Osteoblast (primary cell): ENCODE measurements around the gene GRM8. TPM values are rescaled to one million over a fixed set of nuclear protein-coding genes. Genes with fewer than 3 reads are reported as not detected.

ENCODE experiments used
- DNase-seq: peaks from one replicate; pipeline ENCODE4 v3.0.0; 2011; ENCODE audit warnings: low spot score, mixed read lengths; ENCODE audit not compliant: insufficient read length; ENCODE audit errors: missing footprints
- H2AFZ ChIP-seq: 2 replicates; pipeline ENCODE4 v1.6.0; 2011; ENCODE audit warnings: mild to moderate bottlenecking, low read length
- H3K27ac ChIP-seq: 2 replicates; pipeline ENCODE4 v1.5.1; 2011; ENCODE audit warnings: mild to moderate bottlenecking, low read depth, low read length, moderate library complexity
- H3K27me3 ChIP-seq: 2 replicates; pipeline ENCODE4 v1.6.0; 2012; ENCODE audit warnings: mild to moderate bottlenecking, control low read depth, inconsistent platforms, low read length, moderate library complexity; ENCODE audit not compliant: insufficient read depth
- H3K36me3 ChIP-seq: 2 replicates; pipeline ENCODE4 v1.5.1; 2011; ENCODE audit warnings: mild to moderate bottlenecking, low read length, control low read depth, moderate library complexity; ENCODE audit not compliant: insufficient read depth
- H3K4me1 ChIP-seq: 2 replicates; pipeline ENCODE4 v1.5.1; 2011; ENCODE audit warnings: mild to moderate bottlenecking, low read length, control low read depth, moderate library complexity; ENCODE audit not compliant: insufficient read depth
- H3K4me2 ChIP-seq: 2 replicates; pipeline ENCODE4 v1.6.0; 2011; ENCODE audit warnings: mild to moderate bottlenecking, low read length; ENCODE audit not compliant: insufficient read depth
- H3K4me3 ChIP-seq: fragments of 200-600 bp; sonication (generic); 3 replicates; pipeline ENCODE4 v1.5.1; 2012; ENCODE audit warnings: mild to moderate bottlenecking, low read length, inconsistent platforms; ENCODE audit not compliant: insufficient read depth
- H3K79me2 ChIP-seq: 2 replicates; pipeline ENCODE4 v1.6.0; 2012; ENCODE audit warnings: mild to moderate bottlenecking, low read length, control low read depth, inconsistent platforms; ENCODE audit not compliant: insufficient read depth
- H3K9me3 ChIP-seq: 2 replicates; pipeline ENCODE4 v1.5.1; 2011; ENCODE audit warnings: low read depth, low read length, control low read depth
- H4K20me1 ChIP-seq: 2 replicates; pipeline ENCODE4 v1.6.0; 2012; ENCODE audit warnings: mild to moderate bottlenecking, low read length, control low read depth; ENCODE audit not compliant: insufficient read depth
- total RNA-seq: library from RNA; depleted of rRNA; stranded (reverse); fragments of >200 nt; gene quantifications from 2 replicates; pipeline ENCODE4 v1.2.3, GENCODE V29; 2012
- TF ChIP-seq, protein P1 (sequence below): IDR thresholded peaks from 2 replicates; pipeline ENCODE4 v1.5.1; 2011; ENCODE audit warnings: mild to moderate bottlenecking, low read depth, low read length, moderate library complexity; ENCODE audit errors: extremely low read depth

Gene GRM8
- total RNA-seq, 1 donor = not detected

DNA sequence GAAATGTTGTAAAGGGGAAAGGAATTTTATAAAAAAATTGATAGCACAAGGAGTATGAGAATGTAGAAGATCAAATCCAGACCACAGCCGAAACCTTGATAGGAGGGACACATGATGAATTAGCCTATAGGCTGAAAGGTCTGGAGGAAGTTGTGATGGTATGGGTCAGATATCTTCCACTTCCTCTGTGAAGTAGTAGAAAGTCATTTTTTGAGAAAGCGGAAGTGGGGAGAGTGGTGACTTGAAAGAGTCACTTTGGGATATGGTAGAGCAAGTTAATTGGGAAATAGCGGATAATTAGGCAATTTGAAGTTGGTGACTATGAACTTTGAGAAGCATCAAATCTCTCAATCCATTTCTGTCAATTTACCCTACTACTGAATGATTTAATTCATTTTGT is 99.4 kb downstream of the GRM8 start:
- Histone ChIP-seq H3K4me2 (no peak overlapping the region), H4K20me1 (no peaks in the 10 kb centered on the region), H3K79me2 (no peaks in the 10 kb centered on the region), H3K4me3 (no peak overlapping the region), H2AFZ (no peak overlapping the region), H3K4me1 (no peaks in the 10 kb centered on the region), H3K27me3 (no peaks in the 10 kb centered on the region), H3K36me3 (no peaks in the 10 kb centered on the region), H3K9me3 (no peaks in the 10 kb centered on the region), H3K27ac (no peak overlapping the region)
- no peak for DNase-seq
- TF ChIP-seq, protein P1, sequence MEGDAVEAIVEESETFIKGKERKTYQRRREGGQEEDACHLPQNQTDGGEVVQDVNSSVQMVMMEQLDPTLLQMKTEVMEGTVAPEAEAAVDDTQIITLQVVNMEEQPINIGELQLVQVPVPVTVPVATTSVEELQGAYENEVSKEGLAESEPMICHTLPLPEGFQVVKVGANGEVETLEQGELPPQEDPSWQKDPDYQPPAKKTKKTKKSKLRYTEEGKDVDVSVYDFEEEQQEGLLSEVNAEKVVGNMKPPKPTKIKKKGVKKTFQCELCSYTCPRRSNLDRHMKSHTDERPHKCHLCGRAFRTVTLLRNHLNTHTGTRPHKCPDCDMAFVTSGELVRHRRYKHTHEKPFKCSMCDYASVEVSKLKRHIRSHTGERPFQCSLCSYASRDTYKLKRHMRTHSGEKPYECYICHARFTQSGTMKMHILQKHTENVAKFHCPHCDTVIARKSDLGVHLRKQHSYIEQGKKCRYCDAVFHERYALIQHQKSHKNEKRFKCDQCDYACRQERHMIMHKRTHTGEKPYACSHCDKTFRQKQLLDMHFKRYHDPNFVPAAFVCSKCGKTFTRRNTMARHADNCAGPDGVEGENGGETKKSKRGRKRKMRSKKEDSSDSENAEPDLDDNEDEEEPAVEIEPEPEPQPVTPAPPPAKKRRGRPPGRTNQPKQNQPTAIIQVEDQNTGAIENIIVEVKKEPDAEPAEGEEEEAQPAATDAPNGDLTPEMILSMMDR = no peak

DNA sequence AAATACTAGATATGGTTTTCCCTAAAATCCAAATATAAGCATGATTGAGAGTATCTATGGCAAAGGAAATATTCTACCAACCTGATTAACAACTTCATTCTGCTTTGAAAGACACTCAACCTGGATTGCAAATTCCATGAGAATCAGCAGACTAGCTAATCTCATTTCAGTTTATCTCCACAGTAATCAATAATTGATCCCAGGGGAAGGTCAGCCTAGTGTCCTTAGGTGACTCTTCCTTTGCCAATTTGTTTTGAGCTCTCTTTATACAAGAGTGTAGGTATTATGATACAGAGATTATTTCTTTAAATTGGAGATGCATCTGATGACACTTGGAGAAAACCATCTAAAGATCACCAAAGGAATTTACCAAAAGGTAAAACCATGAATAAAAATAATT is 100.3 kb downstream of the GRM8 start:
- Histone ChIP-seq H2AFZ (no peak overlapping the region), H4K20me1 (no peaks in the 10 kb centered on the region), H3K79me2 (no peaks in the 10 kb centered on the region), H3K9me3 (no peaks in the 10 kb centered on the region), H3K36me3 (no peaks in the 10 kb centered on the region), H3K4me3 (no peak overlapping the region), H3K27me3 (no peaks in the 10 kb centered on the region), H3K4me1 (no peaks in the 10 kb centered on the region), H3K27ac (no peak overlapping the region), H3K4me2 (no peak overlapping the region)
- TF ChIP-seq, protein P1 = no peak
- DNase-seq = no peak

DNA sequence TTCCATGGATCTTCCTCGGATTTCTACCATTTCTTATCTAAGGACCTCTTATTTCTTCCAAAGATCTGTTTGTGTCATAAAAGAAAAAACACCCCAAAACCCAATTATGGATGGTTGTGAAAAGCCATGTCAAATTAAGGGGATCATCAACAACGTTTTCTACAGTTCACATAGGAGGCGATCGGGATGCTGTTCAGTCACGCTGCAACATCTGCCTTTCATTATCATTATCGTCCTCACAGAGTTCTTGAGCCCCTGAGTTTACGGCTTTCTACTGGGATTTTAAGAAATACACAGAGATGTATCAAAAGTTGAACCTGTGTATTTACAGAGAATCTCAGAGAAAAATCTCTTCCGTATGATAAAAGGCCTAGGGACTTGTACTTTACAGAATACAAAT is 101.4 kb downstream of the GRM8 start:
- Histone ChIP-seq H3K4me2 (no peak overlapping the region), H3K4me1 (no peaks in the 10 kb centered on the region), H3K36me3 (no peaks in the 10 kb centered on the region), H3K27me3 (no peaks in the 10 kb centered on the region), H3K27ac (no peak overlapping the region), H4K20me1 (no peaks in the 10 kb centered on the region), H3K79me2 (no peaks in the 10 kb centered on the region), H3K9me3 (no peaks in the 10 kb centered on the region), H3K4me3 (no peak overlapping the region), H2AFZ (no peak overlapping the region)
- DNase-seq = no peak
- TF ChIP-seq, protein P1 = no peak

DNA sequence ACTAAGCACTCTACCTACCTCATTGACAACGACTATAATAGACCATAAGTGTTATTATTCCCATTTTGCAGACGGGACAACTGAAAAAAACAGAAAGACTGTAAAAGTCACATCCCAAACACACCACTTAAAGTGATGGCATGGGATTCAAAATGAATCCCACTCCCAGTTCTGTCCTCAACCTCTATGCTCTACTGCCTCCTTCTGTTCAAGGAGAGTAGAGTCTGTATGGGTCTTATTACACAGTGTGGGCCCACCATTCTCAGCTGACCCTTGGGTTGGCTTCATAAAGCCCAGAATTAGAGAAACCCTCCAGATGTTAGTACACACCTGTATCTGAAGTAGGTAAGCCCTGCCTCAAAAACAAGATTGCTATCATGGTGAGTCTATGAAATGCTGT is 102.2 kb downstream of the GRM8 start:
- Histone ChIP-seq H2AFZ (no peak overlapping the region), H3K4me2 (no peak overlapping the region), H3K79me2 (no peaks in the 10 kb centered on the region), H3K9me3 (no peaks in the 10 kb centered on the region), H3K4me3 (no peak overlapping the region), H3K4me1 (no peaks in the 10 kb centered on the region), H4K20me1 (no peaks in the 10 kb centered on the region), H3K27ac (no peak overlapping the region), H3K36me3 (no peaks in the 10 kb centered on the region), H3K27me3 (no peaks in the 10 kb centered on the region)
- no peak for DNase-seq
- TF ChIP-seq, protein P1 = no peak
